ENCODE results near the gene MICU1. TPM values are rescaled to one million over a fixed set of nuclear protein-coding genes. Genes with fewer than 3 reads are reported as not detected.

MICU1 gene
- polyA plus RNA-seq, 1 donor (not counting 4 experiments of a cell fraction or from before 2014, with no cell fraction given) = 19.4 TPM

- dilution Hi-C loops (cut with MboI; ENCODE audit: extremely low pct_ligation_motif_present, low sequenced_read_pairs) = no loop called here
- Histone ChIP-seq H3K27ac (ENCODE audit: control insufficient read depth, insufficient read depth, low read length) (no peak overlapping the region), H3K9me1 (ENCODE audit: control insufficient read depth, extremely low read depth, insufficient read depth, low read length) (no peaks in the 10 kb centered on the region), H2AFZ (ENCODE audit: control insufficient read depth, low read length) (no peak overlapping the region), H4K20me1 (ENCODE audit: control insufficient read depth, extremely low read depth, insufficient read depth, low read length) (no peaks in the 10 kb centered on the region), H3K4me1 (ENCODE audit: control insufficient read depth, extremely low read depth, insufficient read depth, low read length) (no peaks in the 10 kb centered on the region), H3K4me2 (ENCODE audit: control insufficient read depth, extremely low read depth, insufficient read depth, low read depth, low read length) (no peak overlapping the region), H3K9ac (ENCODE audit: control insufficient read depth, extremely low read depth, insufficient read depth, low read length) (no peak overlapping the region), H3K79me2 (ENCODE audit: control insufficient read depth, insufficient read depth, low read length) (no peaks in the 10 kb centered on the region), H3K4me3 (ENCODE audit: control insufficient read depth in 2 of 3, extremely low read depth in 1 of 3, insufficient read depth in 2 of 3, low read depth in 1 of 3, low read length in 3 of 3) (no peak overlapping the region), H3K27me3 (ENCODE audit: control insufficient read depth, extremely low read depth, insufficient read depth, low read length) (no peaks in the 10 kb centered on the region), H3K36me3 (ENCODE audit: control insufficient read depth in 2 of 2, extremely low read depth in 1 of 2, insufficient read depth in 2 of 2, low read length in 2 of 2) (peaks cover 0 to 4% of the 10 kb centered on the region in 2 experiments), H3K9me3 (ENCODE audit: control insufficient read depth, low read depth, low read length) (no peaks in the 10 kb centered on the region)
- DNase-seq (ENCODE audit: low read depth, low spot score) = no peak
- TF ChIP-seq, protein P1, sequence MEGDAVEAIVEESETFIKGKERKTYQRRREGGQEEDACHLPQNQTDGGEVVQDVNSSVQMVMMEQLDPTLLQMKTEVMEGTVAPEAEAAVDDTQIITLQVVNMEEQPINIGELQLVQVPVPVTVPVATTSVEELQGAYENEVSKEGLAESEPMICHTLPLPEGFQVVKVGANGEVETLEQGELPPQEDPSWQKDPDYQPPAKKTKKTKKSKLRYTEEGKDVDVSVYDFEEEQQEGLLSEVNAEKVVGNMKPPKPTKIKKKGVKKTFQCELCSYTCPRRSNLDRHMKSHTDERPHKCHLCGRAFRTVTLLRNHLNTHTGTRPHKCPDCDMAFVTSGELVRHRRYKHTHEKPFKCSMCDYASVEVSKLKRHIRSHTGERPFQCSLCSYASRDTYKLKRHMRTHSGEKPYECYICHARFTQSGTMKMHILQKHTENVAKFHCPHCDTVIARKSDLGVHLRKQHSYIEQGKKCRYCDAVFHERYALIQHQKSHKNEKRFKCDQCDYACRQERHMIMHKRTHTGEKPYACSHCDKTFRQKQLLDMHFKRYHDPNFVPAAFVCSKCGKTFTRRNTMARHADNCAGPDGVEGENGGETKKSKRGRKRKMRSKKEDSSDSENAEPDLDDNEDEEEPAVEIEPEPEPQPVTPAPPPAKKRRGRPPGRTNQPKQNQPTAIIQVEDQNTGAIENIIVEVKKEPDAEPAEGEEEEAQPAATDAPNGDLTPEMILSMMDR (optimal IDR thresholded peaks at IDR 0.05 in 1 of 3, IDR thresholded peaks at IDR 0.05 in 1 of 3, conservative IDR thresholded peaks at IDR 0.05 in 1 of 3; ENCODE audit: extremely low read depth in 1 of 3, insufficient read depth in 2 of 3, low read length in 3 of 3) = no peak
- TF ChIP-seq EZH2 (IDR thresholded peaks at IDR 0.05; ENCODE audit: low read length) = no peak
- FAIRE-seq = no peak
These were observed 206.6 kb downstream of the MICU1 start for GRCh38 chr10:72419241-72419640.

DNA sequence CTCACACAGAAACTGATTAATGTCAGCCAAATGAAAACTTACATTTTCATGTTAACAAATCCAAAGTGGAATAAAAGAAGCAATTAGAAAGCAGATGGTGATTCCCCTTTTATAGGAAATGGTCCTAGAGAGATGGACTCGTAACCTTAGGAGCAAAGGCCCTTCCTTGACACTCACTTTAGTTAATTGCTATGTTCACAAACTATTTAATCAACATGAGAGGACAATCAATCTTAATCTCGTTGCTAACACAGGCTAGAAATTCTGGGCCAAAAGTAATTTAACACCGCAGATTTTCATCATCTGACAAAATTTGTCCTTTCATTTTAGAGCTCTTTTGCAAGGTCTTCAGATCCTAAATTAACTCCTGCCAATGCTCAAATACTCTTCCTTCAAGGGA lies 207.2 kb downstream of the MICU1 start:
- no peak for FAIRE-seq
- no peak overlapping the region for H2AFZ ChIP-seq (ENCODE audit: control insufficient read depth, low read length)
- no peak for TF ChIP-seq EZH2 (IDR thresholded peaks at IDR 0.05; ENCODE audit: low read length)
- TF ChIP-seq, protein P1 (optimal IDR thresholded peaks at IDR 0.05 in 1 of 3, IDR thresholded peaks at IDR 0.05 in 1 of 3, conservative IDR thresholded peaks at IDR 0.05 in 1 of 3; ENCODE audit: extremely low read depth in 1 of 3, insufficient read depth in 2 of 3, low read length in 3 of 3) = no peak
- DNase-seq (ENCODE audit: low read depth, low spot score) = no peak
- no peak overlapping the region for H3K4me3 ChIP-seq (ENCODE audit: control insufficient read depth in 2 of 3, extremely low read depth in 1 of 3, insufficient read depth in 2 of 3, low read depth in 1 of 3, low read length in 3 of 3)
- peaks cover 0 to 4% of the 10 kb centered on the region in 2 experiments for H3K36me3 ChIP-seq (ENCODE audit: control insufficient read depth in 2 of 2, extremely low read depth in 1 of 2, insufficient read depth in 2 of 2, low read length in 2 of 2)
- no peaks in the 10 kb centered on the region for H4K20me1 ChIP-seq (ENCODE audit: control insufficient read depth, extremely low read depth, insufficient read depth, low read length)
- H3K79me2 ChIP-seq (ENCODE audit: control insufficient read depth, insufficient read depth, low read length) = no peaks in the 10 kb centered on the region
- no peak overlapping the region for H3K27ac ChIP-seq (ENCODE audit: control insufficient read depth, insufficient read depth, low read length)
- no peaks in the 10 kb centered on the region for H3K9me3 ChIP-seq (ENCODE audit: control insufficient read depth, low read depth, low read length)
- no peaks in the 10 kb centered on the region for H3K27me3 ChIP-seq (ENCODE audit: control insufficient read depth, extremely low read depth, insufficient read depth, low read length)
- no peak overlapping the region for H3K9ac ChIP-seq (ENCODE audit: control insufficient read depth, extremely low read depth, insufficient read depth, low read length)
- H3K9me1 ChIP-seq (ENCODE audit: control insufficient read depth, extremely low read depth, insufficient read depth, low read length) = no peaks in the 10 kb centered on the region
- dilution Hi-C loops (cut with MboI; ENCODE audit: extremely low pct_ligation_motif_present, low sequenced_read_pairs) = no loop called here
- H3K4me2 ChIP-seq (ENCODE audit: control insufficient read depth, extremely low read depth, insufficient read depth, low read depth, low read length) = no peak overlapping the region
- no peaks in the 10 kb centered on the region for H3K4me1 ChIP-seq (ENCODE audit: control insufficient read depth, extremely low read depth, insufficient read depth, low read length)

Data from keratinocyte (primary cell).